AML-193 (cell line): ENCODE results near the gene ZPR1.
"Not testable (repeated sequence)": the region's sequence is repeated elsewhere in the genome, so short reads cannot be mapped to it uniquely, and the experiment has no call there.

Source experiments
- DNase-seq, 2 experiments: peaks; one replicate each; lab custom pipeline; 2025; lab: John Stamatoyannopoulos, UW

Gene ZPR1

GRCh38 chr11:116792144-116792868, 4.5 kb upstream of the ZPR1 start:
- DNase-seq, result no peak

- DNase-seq, result no peak
Measured at GRCh38 chr11:116791813-116792143, 4.0 kb upstream of the ZPR1 start, which contains the start of gene APOA5. Gene APOA5 (minus strand): TSS chr11:116791879. CDS start chr11:116791860, 19 bp downstream.

- peak; percentile 47 to 55 for DNase-seq
Measured at GRCh38 chr11:116791002-116791812, 3.4 kb upstream of the ZPR1 start.

- no peak for DNase-seq
Measured at GRCh38 chr11:116790167-116791001, 2.6 kb upstream of the ZPR1 start.

- no peak for DNase-seq
Measured at GRCh38 chr11:116788975-116789374, 1.2 kb upstream of the ZPR1 start.

GRCh38 chr11:116788534-116788933, 711 bp upstream of the ZPR1 start:
- no peak for DNase-seq

- DNase-seq, result no peak
Measured at GRCh38 chr11:116787436-116787785, 412 bp downstream of the ZPR1 start.

- DNase-seq, result no peak
Measured at GRCh38 chr11:116786966-116787365, 857 bp downstream of the ZPR1 start.

- no peak for DNase-seq
Measured at GRCh38 chr11:116786326-116786725, 1.5 kb downstream of the ZPR1 start.

GRCh38 chr11:116782728-116783127, 5.1 kb downstream of the ZPR1 start:
- DNase-seq, result no peak

GRCh38 chr11:116778556-116778955, 9.3 kb downstream of the ZPR1 start:
- no peak for DNase-seq

GRCh38 chr11:116777056-116777455, 10.8 kb downstream of the ZPR1 start:
- no peak for DNase-seq

- no peak for DNase-seq
Measured at GRCh38 chr11:116776522-116776984, 11.3 kb downstream of the ZPR1 start.

GRCh38 chr11:116775975-116776374, 11.8 kb downstream of the ZPR1 start:
- DNase-seq, result no peak

- no peak for DNase-seq
Measured at GRCh38 chr11:116774661-116775060, 13.2 kb downstream of the ZPR1 start.

GRCh38 chr11:116773203-116774097, 14.4 kb downstream of the ZPR1 start:
- peak; percentile 55 to 61 for DNase-seq

GRCh38 chr11:116772443-116773202, 15.2 kb downstream of the ZPR1 start, which contains the start of gene BUD13:
Gene BUD13 (minus strand): TSS chr11:116772987. CDS start chr11:116772964, 23 bp downstream.
- DNase-seq, result peak; percentile 72 to 73

GRCh38 chr11:116771935-116772334, 15.9 kb downstream of the ZPR1 start:
- DNase-seq, result no peak

- no peak for DNase-seq
Measured at GRCh38 chr11:116762132-116762531, 25.7 kb downstream of the ZPR1 start.

GRCh38 chr11:116756044-116756443, 31.8 kb downstream of the ZPR1 start:
- not testable (repeated sequence) for DNase-seq
